ENCODE results near the gene MMP3.
A peak's percentile ranks its signal among the peaks of the same experiment; 100 is the strongest.
"Not testable (repeated sequence)": the region's sequence is repeated elsewhere in the genome, so short reads cannot be mapped to it uniquely, and the experiment has no call there.

The MMP3 gene

GRCh38 chr11:102843489-102843888 lies at the start of gene MMP3:
Gene MMP3 (minus strand): TSS chr11:102843609. CDS start chr11:102843546, 63 bp downstream.
- DNase-seq (ENCODE audit: low spot score): no peak

- no peak for DNase-seq (ENCODE audit: low spot score)
Measured at GRCh38 chr11:102891736-102892135, 48.3 kb upstream of the MMP3 start.

- DNase-seq (ENCODE audit: low spot score): no peak
Measured at GRCh38 chr11:102886999-102887398, 43.6 kb upstream of the MMP3 start.

GRCh38 chr11:102883141-102883540 lies 39.7 kb upstream of the MMP3 start:
- DNase-seq (ENCODE audit: low spot score): peak; percentile 16

GRCh38 chr11:102882389-102883024 lies 39.1 kb upstream of the MMP3 start:
- DNase-seq (ENCODE audit: low spot score): peak; percentile 24

- DNase-seq (ENCODE audit: low spot score): no peak
Measured at GRCh38 chr11:102879801-102880200, 36.4 kb upstream of the MMP3 start.

- DNase-seq (ENCODE audit: low spot score): no peak
Measured at GRCh38 chr11:102878595-102878994, 35.2 kb upstream of the MMP3 start.

- DNase-seq (ENCODE audit: low spot score): no peak
Measured at GRCh38 chr11:102874852-102875251, 31.4 kb upstream of the MMP3 start, which contains the start of gene MMP12. Gene MMP12 (minus strand): TSS chr11:102874982. CDS start chr11:102874937, 45 bp downstream.

GRCh38 chr11:102869354-102869964 lies 26.1 kb upstream of the MMP3 start:
- DNase-seq (ENCODE audit: low spot score): not testable (repeated sequence)

- DNase-seq (ENCODE audit: low spot score): no peak
Measured at GRCh38 chr11:102868339-102868738, 24.9 kb upstream of the MMP3 start.

- DNase-seq (ENCODE audit: low spot score): no peak
Measured at GRCh38 chr11:102864724-102865123, 21.3 kb upstream of the MMP3 start.

GRCh38 chr11:102853956-102854355 lies 10.5 kb upstream of the MMP3 start:
- no peak for DNase-seq (ENCODE audit: low spot score)

- DNase-seq (ENCODE audit: low spot score): no peak
Measured at GRCh38 chr11:102853055-102853454, 9.6 kb upstream of the MMP3 start.

GRCh38 chr11:102850973-102851745 lies 7.8 kb upstream of the MMP3 start:
- DNase-seq (ENCODE audit: low spot score): no peak

- no peak for DNase-seq (ENCODE audit: low spot score)
Measured at GRCh38 chr11:102849311-102849710, 5.9 kb upstream of the MMP3 start.

- DNase-seq (ENCODE audit: low spot score): no peak
Measured at GRCh38 chr11:102846292-102846691, 2.9 kb upstream of the MMP3 start.

- DNase-seq (ENCODE audit: low spot score): no peak
Measured at GRCh38 chr11:102842930-102843329, 479 bp downstream of the MMP3 start.

- no peak for DNase-seq (ENCODE audit: low spot score)
Measured at GRCh38 chr11:102840018-102840417, 3.4 kb downstream of the MMP3 start.

GRCh38 chr11:102837646-102838045 lies 5.8 kb downstream of the MMP3 start:
- no peak for DNase-seq (ENCODE audit: low spot score)

- no peak for DNase-seq (ENCODE audit: low spot score)
Measured at GRCh38 chr11:102837156-102837555, 6.3 kb downstream of the MMP3 start.

GRCh38 chr11:102836290-102836875 lies 7.0 kb downstream of the MMP3 start:
- DNase-seq (ENCODE audit: low spot score): no peak

- DNase-seq (ENCODE audit: low spot score): no peak
Measured at GRCh38 chr11:102833731-102834130, 9.7 kb downstream of the MMP3 start.

- no peak for DNase-seq (ENCODE audit: low spot score)
Measured at GRCh38 chr11:102832612-102833011, 10.8 kb downstream of the MMP3 start.

Data from activated CD4-positive, alpha-beta T cell treated with anti-CD3 and anti-CD28 coated beads, Interleukin-2, Interleukin-4, amounts not matched to agents 100 ng/mL and 50 ng/mL, durations not matched to agents 16 hours and 8 hours (primary cell).